ENCODE data around the gene FNTB. TPM values are rescaled to one million over a fixed set of nuclear protein-coding genes. Genes with fewer than 3 reads are reported as not detected.

The FNTB gene
- polyA plus RNA-seq, 1 experiment: 33.8 TPM

DNA sequence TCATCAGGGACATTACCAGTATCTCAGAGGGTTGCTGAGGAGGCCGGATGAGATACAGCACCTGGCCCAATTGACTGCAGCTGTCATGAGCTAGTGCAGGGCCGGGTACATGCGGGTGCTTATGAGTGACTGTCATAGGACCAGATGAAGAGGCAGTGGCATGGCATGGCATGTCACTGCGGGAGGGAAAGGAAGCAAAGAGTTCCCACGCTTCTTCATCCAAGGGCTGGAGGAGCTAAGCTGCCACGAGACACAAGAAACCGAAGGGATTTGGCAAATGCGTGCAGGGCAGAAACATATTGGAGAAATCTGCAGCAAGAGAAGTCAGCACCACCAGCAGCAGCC lies 33.4 kb upstream of the FNTB start:
- TF ChIP-seq, protein P1, sequence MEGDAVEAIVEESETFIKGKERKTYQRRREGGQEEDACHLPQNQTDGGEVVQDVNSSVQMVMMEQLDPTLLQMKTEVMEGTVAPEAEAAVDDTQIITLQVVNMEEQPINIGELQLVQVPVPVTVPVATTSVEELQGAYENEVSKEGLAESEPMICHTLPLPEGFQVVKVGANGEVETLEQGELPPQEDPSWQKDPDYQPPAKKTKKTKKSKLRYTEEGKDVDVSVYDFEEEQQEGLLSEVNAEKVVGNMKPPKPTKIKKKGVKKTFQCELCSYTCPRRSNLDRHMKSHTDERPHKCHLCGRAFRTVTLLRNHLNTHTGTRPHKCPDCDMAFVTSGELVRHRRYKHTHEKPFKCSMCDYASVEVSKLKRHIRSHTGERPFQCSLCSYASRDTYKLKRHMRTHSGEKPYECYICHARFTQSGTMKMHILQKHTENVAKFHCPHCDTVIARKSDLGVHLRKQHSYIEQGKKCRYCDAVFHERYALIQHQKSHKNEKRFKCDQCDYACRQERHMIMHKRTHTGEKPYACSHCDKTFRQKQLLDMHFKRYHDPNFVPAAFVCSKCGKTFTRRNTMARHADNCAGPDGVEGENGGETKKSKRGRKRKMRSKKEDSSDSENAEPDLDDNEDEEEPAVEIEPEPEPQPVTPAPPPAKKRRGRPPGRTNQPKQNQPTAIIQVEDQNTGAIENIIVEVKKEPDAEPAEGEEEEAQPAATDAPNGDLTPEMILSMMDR (IDR thresholded peaks at IDR 0.05; ENCODE audit: insufficient read depth, low read depth, low read length): no peak
- Histone ChIP-seq H3K36me3 (ENCODE audit: control insufficient read depth, insufficient read depth, low read length) (no peaks in the 10 kb centered on the region; the same call in 1 of the 2 replicates), H3K4me3 (ENCODE audit: low read depth, low read length) (no peak overlapping the region), H3K27me3 (ENCODE audit: control insufficient read depth, insufficient read depth, low read length) (no peaks in the 10 kb centered on the region)
- DNase-seq (ENCODE audit: low read depth): no peak
- ChIA-PET POLR2A (interaction anchor here (0.6 kb wide), 1 partner anchor 14 kb away, joined by 3 read pairs; no protein-coding TSS in a partner anchor), CTCF (interaction anchor here (1.6 kb wide), 2 partner anchors 8 to 11 kb away, joined by 3 to 6 read pairs; no protein-coding TSS in a partner anchor)

DNA sequence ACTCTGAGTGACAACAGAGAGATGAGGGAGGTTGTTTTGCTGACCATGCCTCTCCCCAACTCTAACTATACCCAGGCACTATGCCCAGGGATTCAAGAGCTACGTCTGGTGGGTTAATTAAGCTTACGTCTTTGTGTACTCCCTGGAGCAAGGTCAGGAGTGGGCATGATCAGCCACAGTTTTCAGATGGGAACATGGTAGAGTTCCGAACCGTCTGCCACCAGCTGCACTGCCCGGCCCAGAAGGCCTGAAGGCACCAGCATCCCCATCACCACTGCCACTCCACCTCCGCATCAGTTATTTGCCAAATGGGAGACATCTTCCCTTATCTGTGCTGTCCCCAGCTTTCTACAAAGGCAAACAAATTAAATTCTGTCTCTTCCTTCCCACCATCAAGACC lies 33.0 kb upstream of the FNTB start:
- ChIA-PET POLR2A (interaction anchor here (0.6 kb wide), 1 partner anchor 15 kb away, joined by 3 read pairs; no protein-coding TSS in a partner anchor), CTCF (interaction anchor here (1.6 kb wide), 2 partner anchors 8 to 12 kb away, joined by 3 to 6 read pairs; no protein-coding TSS in a partner anchor)
- Histone ChIP-seq H3K27me3 (ENCODE audit: control insufficient read depth, insufficient read depth, low read length) (no peaks in the 10 kb centered on the region), H3K4me3 (ENCODE audit: low read depth, low read length) (no peak overlapping the region), H3K36me3 (ENCODE audit: control insufficient read depth, insufficient read depth, low read length) (no peaks in the 10 kb centered on the region; the same call in 1 of the 2 replicates)
- no peak for DNase-seq (ENCODE audit: low read depth)
- TF ChIP-seq, protein P1 (IDR thresholded peaks at IDR 0.05; ENCODE audit: insufficient read depth, low read depth, low read length): no peak

DNA sequence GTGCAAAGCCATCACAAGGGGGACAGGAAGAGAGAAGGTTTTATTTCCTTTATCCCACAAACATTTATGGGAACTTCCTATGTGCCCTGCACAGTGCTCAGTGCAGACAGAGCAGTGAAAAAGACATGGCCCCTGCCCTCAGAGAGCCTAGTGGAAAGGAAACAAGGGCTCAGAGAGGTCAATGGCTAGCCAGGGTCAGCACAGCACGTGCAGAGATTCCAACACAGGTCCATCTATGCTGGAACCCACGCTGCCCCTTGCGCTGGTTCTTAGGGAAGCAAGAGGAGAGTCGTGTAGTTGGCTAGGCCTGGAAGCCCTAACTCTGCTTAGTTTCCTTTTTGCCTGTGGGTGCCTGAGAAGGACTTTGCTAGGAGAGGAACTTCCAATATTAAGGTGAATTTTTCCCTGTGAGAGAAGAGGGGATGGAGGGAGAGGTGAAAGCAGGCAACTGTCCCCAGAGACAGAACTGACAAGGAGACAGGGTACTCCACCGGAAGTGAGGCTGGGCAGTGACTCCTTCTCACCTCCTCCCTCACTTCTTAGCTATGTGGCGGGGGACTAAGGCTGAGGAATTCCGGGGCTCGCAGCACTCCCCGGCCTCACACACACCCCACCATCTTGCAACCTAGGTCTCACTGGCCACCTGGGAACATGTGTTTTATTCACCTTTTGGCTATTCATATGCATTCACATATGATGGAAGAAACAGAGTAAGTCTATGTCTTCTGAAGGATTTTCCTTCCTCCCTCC lies 32.0 kb upstream of the FNTB start:
- ChIA-PET CTCF (no interaction called here), POLR2A (no interaction called here)
- H3K4me3 ChIP-seq (ENCODE audit: low read depth, low read length): no peak overlapping the region
- no peaks in the 10 kb centered on the region for H3K27me3 ChIP-seq (ENCODE audit: control insufficient read depth, insufficient read depth, low read length)
- TF ChIP-seq, protein P1 (IDR thresholded peaks at IDR 0.05; ENCODE audit: insufficient read depth, low read depth, low read length): no peak
- DNase-seq (ENCODE audit: low read depth): no peak
- no peaks in the 10 kb centered on the region; the same call in 1 of the 2 replicates for H3K36me3 ChIP-seq (ENCODE audit: control insufficient read depth, insufficient read depth, low read length)

DNA sequence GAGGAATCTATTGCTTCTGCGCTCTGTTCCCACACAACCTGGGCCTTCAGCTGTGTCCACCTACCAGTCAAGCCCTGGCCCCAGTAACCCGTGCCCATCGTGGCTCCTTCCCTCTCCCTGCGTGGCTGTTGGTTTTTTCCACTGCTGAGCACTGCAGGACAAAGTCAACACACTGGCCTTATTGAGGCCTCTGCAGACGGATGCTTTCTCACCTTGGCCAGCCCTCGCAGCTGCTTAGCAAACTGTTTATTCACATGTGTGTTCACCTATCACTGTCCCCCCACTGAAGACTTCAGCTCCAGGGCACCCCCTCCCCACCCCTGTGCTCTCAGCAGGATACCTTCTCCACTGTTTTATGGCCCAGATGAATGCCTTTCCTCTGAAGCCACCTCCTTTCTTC lies 31.4 kb upstream of the FNTB start:
- CTCF ChIA-PET: no interaction called here

More for the DNA sequence above, 31.4 kb upstream of the FNTB start:
- DNase-seq (ENCODE audit: low read depth): no peak
- Histone ChIP-seq H3K36me3 (ENCODE audit: control insufficient read depth, insufficient read depth, low read length) (no peaks in the 10 kb centered on the region; the same call in 1 of the 2 replicates), H3K27me3 (ENCODE audit: control insufficient read depth, insufficient read depth, low read length) (no peaks in the 10 kb centered on the region), H3K4me3 (ENCODE audit: low read depth, low read length) (no peak overlapping the region)
- TF ChIP-seq, protein P1 (IDR thresholded peaks at IDR 0.05; ENCODE audit: insufficient read depth, low read depth, low read length): no peak
- POLR2A ChIA-PET: no interaction called here

Data from BJ (cell line).